DND-41 (cell line): ENCODE results near the gene USP13.

ENCODE experiments used
- ATAC-seq: fragments of 200-7000 bp; cut with Tn5 transposase; 3 replicates; pipeline ENCODE4 v1.9.1; 2021; ENCODE audit warnings: low read depth; ENCODE audit not compliant: insufficient read depth
- DNase-seq: peaks from one replicate; pipeline ENCODE4 v3.0.0-alpha.2; 2020
- H2AFZ ChIP-seq: 2 replicates; pipeline ENCODE4 v1.6.0; 2012; ENCODE audit warnings: low read depth, low read length
- H3K27ac ChIP-seq: 2 replicates; pipeline ENCODE4 v1.5.1; 2012; ENCODE audit warnings: low read length, inconsistent platforms
- H3K27me3 ChIP-seq: fragments of 200-600 bp; sonication (generic); 2 replicates; pipeline ENCODE4 v1.6.0; 2012; ENCODE audit warnings: low read length, mild to moderate bottlenecking, inconsistent platforms; ENCODE audit not compliant: insufficient read depth, poor library complexity
- H3K36me3 ChIP-seq: 2 replicates; pipeline ENCODE4 v1.5.1; 2012; ENCODE audit warnings: low read length, inconsistent platforms; ENCODE audit not compliant: insufficient read depth
- H3K4me1 ChIP-seq: 2 replicates; pipeline ENCODE4 v1.5.1; 2012; ENCODE audit warnings: mild to moderate bottlenecking, low read length; ENCODE audit not compliant: insufficient read depth
- H3K4me2 ChIP-seq: 2 replicates; pipeline ENCODE4 v1.6.0; 2012; ENCODE audit warnings: mild to moderate bottlenecking, moderate library complexity, low read length, inconsistent platforms; ENCODE audit not compliant: insufficient read depth
- H3K4me3 ChIP-seq, 2 experiments: fragments of 200-600 bp in 1 of 2; shearing (Covaris generic) in 1 of 2; 2 replicates each; pipeline ENCODE4 v1.5.1; 2012 to 2016; ENCODE audit warnings: inconsistent platforms in 2 of 2, low read length in 2 of 2, mild to moderate bottlenecking in 2 of 2, low read depth in 1 of 2, moderate library complexity in 1 of 2
- H3K79me2 ChIP-seq: 2 replicates; pipeline ENCODE4 v1.6.0; 2012; ENCODE audit warnings: low read length, inconsistent platforms; ENCODE audit not compliant: insufficient read depth
- H3K9ac ChIP-seq: 2 replicates; pipeline ENCODE4 v1.6.0; 2012; ENCODE audit warnings: low read depth, mild to moderate bottlenecking, inconsistent platforms, low read length, moderate library complexity
- H3K9me3 ChIP-seq: 2 replicates; pipeline ENCODE4 v1.5.1; 2012; ENCODE audit warnings: low read length, moderate library complexity, mild to moderate bottlenecking, inconsistent platforms; ENCODE audit not compliant: insufficient read depth, severe bottlenecking
- H4K20me1 ChIP-seq: 2 replicates; pipeline ENCODE4 v1.6.0; 2012; ENCODE audit warnings: low read length; ENCODE audit not compliant: insufficient read depth
- EZH2 ChIP-seq: IDR thresholded peaks from 3 replicates; pipeline ENCODE4 v1.6.1; 2012; ENCODE audit warnings: borderline replicate concordance, low read depth, mild to moderate bottlenecking, moderate library complexity, low read length, inconsistent platforms; ENCODE audit not compliant: severe bottlenecking
- TF ChIP-seq, protein P1 (sequence below): IDR thresholded peaks from 2 replicates; pipeline ENCODE4 v1.5.1; 2012; ENCODE audit warnings: borderline replicate concordance, low read length, moderate library complexity, mild to moderate bottlenecking; ENCODE audit not compliant: poor library complexity, severe bottlenecking; ENCODE audit errors: extremely low read depth

The USP13 gene

DNA sequence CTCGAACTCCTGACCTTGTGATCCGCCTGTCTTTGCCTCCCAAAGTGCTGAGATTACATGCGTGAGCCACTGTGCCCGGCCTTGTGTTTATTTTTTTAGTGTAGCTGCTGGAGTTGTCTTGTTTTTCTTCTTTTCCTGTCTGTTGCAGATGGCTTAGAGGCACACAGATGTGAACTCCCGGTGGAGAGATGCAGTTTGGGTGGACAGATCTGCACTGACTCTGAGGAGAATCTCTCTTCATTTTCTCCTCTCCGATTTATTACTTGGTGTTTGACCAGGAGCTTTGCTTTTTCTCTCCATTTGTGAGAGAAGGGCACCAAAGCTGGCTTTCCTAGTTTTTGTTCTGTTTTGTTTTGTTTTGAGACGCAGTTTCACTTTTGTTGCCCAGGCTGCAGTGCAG, 62.7 kb downstream of the USP13 start:
- H3K9me3 ChIP-seq: no peaks in the 10 kb centered on the region
- no peak overlapping the region for H2AFZ ChIP-seq
- H3K79me2 ChIP-seq: no peaks in the 10 kb centered on the region
- H3K27me3 ChIP-seq: no peaks in the 10 kb centered on the region
- H3K4me2 ChIP-seq: no peak overlapping the region
- no peak for DNase-seq
- no peak overlapping the region for H3K27ac ChIP-seq
- H3K9ac ChIP-seq: no peak overlapping the region
- H3K4me3 ChIP-seq: no peak overlapping the region
- no peaks in the 10 kb centered on the region for H3K4me1 ChIP-seq
- no peaks in the 10 kb centered on the region; the same call in 1 of the 2 replicates for H4K20me1 ChIP-seq
- no peak for TF ChIP-seq EZH2
- TF ChIP-seq, protein P1, sequence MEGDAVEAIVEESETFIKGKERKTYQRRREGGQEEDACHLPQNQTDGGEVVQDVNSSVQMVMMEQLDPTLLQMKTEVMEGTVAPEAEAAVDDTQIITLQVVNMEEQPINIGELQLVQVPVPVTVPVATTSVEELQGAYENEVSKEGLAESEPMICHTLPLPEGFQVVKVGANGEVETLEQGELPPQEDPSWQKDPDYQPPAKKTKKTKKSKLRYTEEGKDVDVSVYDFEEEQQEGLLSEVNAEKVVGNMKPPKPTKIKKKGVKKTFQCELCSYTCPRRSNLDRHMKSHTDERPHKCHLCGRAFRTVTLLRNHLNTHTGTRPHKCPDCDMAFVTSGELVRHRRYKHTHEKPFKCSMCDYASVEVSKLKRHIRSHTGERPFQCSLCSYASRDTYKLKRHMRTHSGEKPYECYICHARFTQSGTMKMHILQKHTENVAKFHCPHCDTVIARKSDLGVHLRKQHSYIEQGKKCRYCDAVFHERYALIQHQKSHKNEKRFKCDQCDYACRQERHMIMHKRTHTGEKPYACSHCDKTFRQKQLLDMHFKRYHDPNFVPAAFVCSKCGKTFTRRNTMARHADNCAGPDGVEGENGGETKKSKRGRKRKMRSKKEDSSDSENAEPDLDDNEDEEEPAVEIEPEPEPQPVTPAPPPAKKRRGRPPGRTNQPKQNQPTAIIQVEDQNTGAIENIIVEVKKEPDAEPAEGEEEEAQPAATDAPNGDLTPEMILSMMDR: no peak
- peaks cover 23% of the 10 kb centered on the region for H3K36me3 ChIP-seq
- no peak for ATAC-seq

DNA sequence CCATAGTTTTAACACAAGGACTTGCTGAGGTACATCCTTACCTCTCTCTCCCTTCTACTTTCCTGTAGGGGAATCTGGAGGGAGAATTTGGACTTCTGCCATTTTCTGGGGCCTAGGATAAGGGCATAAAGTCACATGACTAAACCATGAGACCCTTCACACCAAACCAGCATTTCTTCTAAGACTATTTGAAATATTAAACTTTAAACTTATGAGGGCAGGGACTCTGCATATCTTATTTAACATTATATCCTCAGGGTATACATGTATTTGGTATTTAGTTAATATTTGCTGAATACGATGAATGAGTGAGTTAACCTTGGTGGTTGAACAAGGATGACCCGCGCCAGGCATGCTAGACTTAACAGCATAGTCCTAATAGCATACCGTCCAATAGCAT, 63.4 kb downstream of the USP13 start:
- Histone ChIP-seq H3K27me3 (no peaks in the 10 kb centered on the region), H3K4me1 (no peaks in the 10 kb centered on the region), H3K36me3 (peaks cover 21% of the 10 kb centered on the region), H3K4me2 (no peak overlapping the region), H3K9me3 (no peaks in the 10 kb centered on the region), H3K4me3 (no peak overlapping the region), H2AFZ (no peak overlapping the region), H3K79me2 (no peaks in the 10 kb centered on the region), H3K9ac (no peak overlapping the region), H3K27ac (no peak overlapping the region), H4K20me1 (no peaks in the 10 kb centered on the region; the same call in 1 of the 2 replicates)
- DNase-seq (no peak), ATAC-seq (no peak)
- TF ChIP-seq EZH2: no peak
- TF ChIP-seq, protein P1: no peak

DNA sequence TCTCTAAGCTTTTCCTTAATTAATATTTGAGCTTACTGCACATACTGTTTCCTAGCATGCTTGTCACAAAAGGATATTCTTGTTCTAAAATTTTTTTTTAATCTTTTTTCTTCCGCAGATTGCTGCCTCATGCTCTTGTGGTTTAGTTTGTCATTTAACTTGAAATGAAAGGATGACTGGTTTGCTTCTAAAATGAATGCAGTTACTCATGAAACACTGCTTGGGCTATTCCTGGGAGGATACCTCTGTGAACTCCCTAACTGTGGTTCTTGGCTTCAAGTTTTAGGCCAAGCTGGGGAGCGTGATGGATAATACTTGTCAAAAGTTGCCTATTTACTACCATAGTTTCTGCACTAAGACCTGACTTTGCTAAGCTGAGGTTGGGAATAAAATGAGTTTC, 64.0 kb downstream of the USP13 start:
- no peaks in the 10 kb centered on the region for H3K9me3 ChIP-seq
- no peaks in the 10 kb centered on the region; the same call in 1 of the 2 replicates for H4K20me1 ChIP-seq
- H2AFZ ChIP-seq: no peak overlapping the region
- H3K9ac ChIP-seq: no peak overlapping the region
- H3K4me1 ChIP-seq: no peaks in the 10 kb centered on the region
- TF ChIP-seq EZH2: no peak
- TF ChIP-seq, protein P1: no peak
- no peak overlapping the region for H3K4me2 ChIP-seq
- DNase-seq (no peak), ATAC-seq (no peak)
- peaks cover 22% of the 10 kb centered on the region for H3K36me3 ChIP-seq
- H3K79me2 ChIP-seq: no peaks in the 10 kb centered on the region
- H3K4me3 ChIP-seq: no peak overlapping the region
- H3K27me3 ChIP-seq: no peaks in the 10 kb centered on the region
- H3K27ac ChIP-seq: no peak overlapping the region

DNA sequence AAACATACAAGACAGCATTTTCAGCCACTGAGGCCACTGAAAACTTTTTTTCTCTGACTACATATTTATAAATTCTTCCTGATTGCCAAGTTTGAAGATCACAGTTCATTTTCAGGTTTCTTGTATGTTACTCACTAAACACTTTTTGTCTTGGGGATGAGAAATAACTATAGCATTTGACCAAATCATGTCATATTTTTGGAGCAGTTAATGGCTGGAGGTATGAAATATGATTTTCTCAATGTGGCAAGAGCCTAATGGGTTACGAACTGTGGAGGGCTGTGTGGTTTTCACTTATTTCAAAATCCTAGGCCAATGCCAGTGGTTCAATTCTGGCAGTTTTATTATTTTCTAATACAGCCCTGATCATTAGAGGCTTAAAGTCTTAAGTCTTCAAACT, 64.4 kb downstream of the USP13 start:
- ATAC-seq: no peak
- no peak overlapping the region for H3K4me2 ChIP-seq

More for the DNA sequence above, 64.4 kb downstream of the USP13 start:
- Histone ChIP-seq H3K9me3 (no peaks in the 10 kb centered on the region), H3K9ac (no peak overlapping the region), H3K27ac (no peak overlapping the region), H3K36me3 (peaks cover 22% of the 10 kb centered on the region), H3K79me2 (no peaks in the 10 kb centered on the region), H3K27me3 (no peaks in the 10 kb centered on the region), H3K4me3 (no peak overlapping the region), H3K4me1 (no peaks in the 10 kb centered on the region), H2AFZ (no peak overlapping the region), H4K20me1 (no peaks in the 10 kb centered on the region; the same call in 1 of the 2 replicates)
- no peak for TF ChIP-seq EZH2
- TF ChIP-seq, protein P1: no peak
- DNase-seq: no peak
